Kidney epithelial cell (primary cell): ENCODE results near the gene HOXC12. TPM values are rescaled to one million over a fixed set of nuclear protein-coding genes. Genes with fewer than 3 reads are reported as not detected.

ENCODE experiments used
- DNase-seq: peaks from one replicate; pipeline ENCODE4 v3.0.0-alpha.2; 2010; ENCODE audit warnings: low read depth
- H3K27me3 ChIP-seq: 2 replicates; pipeline ENCODE4 v1.6.0; 2011; ENCODE audit warnings: low read length; ENCODE audit not compliant: control insufficient read depth, insufficient read depth
- H3K36me3 ChIP-seq: 2 replicates; pipeline ENCODE4 v1.5.1; 2011; ENCODE audit warnings: low read length; ENCODE audit not compliant: control insufficient read depth, insufficient read depth
- H3K4me3 ChIP-seq: 2 replicates; pipeline ENCODE4 v1.5.1; 2011; ENCODE audit warnings: low read depth, mild to moderate bottlenecking, control low read depth, low read length
- total RNA-seq: library from RNA; depleted of rRNA; stranded (reverse); fragments of >200 nt; gene quantifications from 2 replicates; pipeline ENCODE4 v1.2.3, GENCODE V29; 2015
- TF ChIP-seq, protein P1 (sequence below): IDR thresholded peaks from 2 replicates; pipeline ENCODE4 v1.5.1; 2011; ENCODE audit warnings: mild to moderate bottlenecking, moderate library complexity, low read length, control low read depth, inconsistent platforms; ENCODE audit not compliant: insufficient read depth, poor library complexity, severe bottlenecking

The HOXC12 gene
- total RNA-seq, 1 donor from 2014 or later, result not detected

DNA sequence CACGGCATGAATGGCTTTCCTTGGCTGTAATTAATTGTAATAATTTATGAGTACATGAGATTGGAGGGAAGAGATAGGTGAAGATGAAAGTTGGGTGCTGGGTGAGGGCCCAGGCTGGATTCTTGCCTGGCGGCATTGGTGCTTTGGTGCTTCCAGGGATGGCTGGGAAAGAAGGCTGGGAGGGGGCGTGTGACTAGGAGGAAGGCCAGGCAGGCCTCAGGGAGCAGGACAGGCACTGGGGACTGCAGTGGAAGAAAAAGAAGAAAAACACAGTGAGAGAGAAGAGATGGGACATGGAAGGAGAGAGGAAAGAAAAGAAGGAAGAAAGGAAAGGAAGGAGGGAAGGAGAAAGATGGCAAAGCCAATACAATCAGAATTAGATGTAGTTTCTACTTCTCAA lies 48.9 kb downstream of the HOXC12 start:
- H3K27me3 ChIP-seq, result peaks cover 23% of the 10 kb centered on the region
- no peak overlapping the region for H3K4me3 ChIP-seq
- H3K36me3 ChIP-seq, result no peaks in the 10 kb centered on the region
- no peak for DNase-seq
- TF ChIP-seq, protein P1, sequence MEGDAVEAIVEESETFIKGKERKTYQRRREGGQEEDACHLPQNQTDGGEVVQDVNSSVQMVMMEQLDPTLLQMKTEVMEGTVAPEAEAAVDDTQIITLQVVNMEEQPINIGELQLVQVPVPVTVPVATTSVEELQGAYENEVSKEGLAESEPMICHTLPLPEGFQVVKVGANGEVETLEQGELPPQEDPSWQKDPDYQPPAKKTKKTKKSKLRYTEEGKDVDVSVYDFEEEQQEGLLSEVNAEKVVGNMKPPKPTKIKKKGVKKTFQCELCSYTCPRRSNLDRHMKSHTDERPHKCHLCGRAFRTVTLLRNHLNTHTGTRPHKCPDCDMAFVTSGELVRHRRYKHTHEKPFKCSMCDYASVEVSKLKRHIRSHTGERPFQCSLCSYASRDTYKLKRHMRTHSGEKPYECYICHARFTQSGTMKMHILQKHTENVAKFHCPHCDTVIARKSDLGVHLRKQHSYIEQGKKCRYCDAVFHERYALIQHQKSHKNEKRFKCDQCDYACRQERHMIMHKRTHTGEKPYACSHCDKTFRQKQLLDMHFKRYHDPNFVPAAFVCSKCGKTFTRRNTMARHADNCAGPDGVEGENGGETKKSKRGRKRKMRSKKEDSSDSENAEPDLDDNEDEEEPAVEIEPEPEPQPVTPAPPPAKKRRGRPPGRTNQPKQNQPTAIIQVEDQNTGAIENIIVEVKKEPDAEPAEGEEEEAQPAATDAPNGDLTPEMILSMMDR, result no peak

DNA sequence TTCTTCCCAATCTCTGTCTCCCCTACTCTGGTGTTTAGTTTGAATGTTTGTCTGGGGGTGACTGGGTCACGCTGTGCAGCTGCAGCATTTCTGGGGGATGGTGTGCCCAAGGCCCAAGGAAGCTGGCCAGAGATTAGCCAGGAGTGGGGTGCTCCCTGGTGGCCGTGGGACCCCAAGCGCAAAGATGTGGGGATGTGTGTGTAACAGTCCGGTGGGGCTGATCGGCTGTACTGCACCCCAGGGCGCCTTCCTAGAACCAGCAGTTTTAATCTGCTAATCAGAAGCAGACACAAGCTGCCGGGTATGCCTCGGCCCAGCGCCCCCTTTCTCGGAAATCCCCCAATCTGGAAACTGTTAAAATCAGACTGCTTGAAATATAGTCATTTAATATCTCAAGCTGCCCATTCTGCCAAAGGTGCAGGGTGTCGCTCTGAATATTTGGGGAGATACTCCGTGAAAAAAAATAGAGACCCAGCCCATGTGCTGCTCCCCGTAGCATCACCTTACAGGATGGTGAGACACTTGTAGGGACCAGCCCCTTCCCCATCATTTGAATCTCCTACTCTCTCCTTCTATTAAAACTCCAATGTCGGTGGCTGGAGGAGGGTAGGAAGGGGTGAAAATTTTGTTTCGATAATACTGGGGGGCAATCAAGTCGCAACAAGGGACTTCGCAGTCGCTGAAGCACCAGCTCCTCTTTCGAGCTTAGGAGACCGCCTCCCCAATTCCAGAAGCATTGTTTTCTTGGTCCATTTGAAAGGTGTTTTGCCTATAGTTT lies 49.5 kb downstream of the HOXC12 start:
- DNase-seq, result no peak
- H3K27me3 ChIP-seq, result peaks cover 25% of the 10 kb centered on the region
- TF ChIP-seq, protein P1, result no peak
- H3K36me3 ChIP-seq, result no peaks in the 10 kb centered on the region
- no peak overlapping the region for H3K4me3 ChIP-seq

DNA sequence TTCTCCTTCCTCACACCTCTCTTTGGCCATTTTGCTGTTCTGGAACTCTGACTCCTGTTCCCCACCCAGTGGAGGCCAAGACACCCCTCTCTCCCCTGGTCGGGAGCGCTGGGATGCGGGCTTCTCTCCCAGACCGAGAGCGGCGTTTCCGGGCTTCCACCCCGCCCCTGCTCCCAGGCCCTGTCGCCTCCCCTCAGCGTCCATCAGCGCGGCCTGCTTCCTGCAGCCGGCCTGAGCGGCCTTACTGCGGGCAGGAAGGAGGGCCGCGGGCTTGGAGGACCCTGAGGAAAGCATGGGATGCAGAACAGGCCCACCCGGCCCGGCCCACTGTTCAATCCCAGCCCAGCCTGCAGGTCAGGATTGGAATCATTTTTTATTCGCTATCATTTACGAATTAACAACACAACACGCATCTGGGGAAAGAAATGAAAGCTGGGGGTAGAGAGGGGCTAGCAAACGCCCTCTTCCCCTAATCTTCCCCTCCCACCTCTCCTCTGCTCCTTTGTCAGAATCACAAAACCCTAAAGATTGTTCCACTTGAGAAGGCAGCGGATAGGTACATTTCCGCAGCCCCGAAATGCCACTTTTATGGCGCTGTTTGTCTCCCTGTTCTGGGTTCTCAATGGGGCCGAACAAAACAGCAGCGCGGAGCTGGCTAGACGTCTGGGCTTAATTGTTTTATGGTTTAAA lies 50.3 kb downstream of the HOXC12 start:
- H3K27me3 ChIP-seq, result peaks cover 23% of the 10 kb centered on the region
- H3K4me3 ChIP-seq, result peak overlapping the region; percentile 21

GRCh38 chr12:54005531-54005852 lies 50.8 kb downstream of the HOXC12 start:
- peaks cover 19% of the 10 kb centered on the region for H3K27me3 ChIP-seq
- DNase-seq, result no peak
- H3K4me3 ChIP-seq, result peak overlapping the region; percentile 21
- TF ChIP-seq, protein P1, result no peak
- H3K36me3 ChIP-seq, result no peaks in the 10 kb centered on the region

More for the DNA sequence above, 50.3 kb downstream of the HOXC12 start:
- DNase-seq, result no peak
- TF ChIP-seq, protein P1, result no peak
- H3K36me3 ChIP-seq, result no peaks in the 10 kb centered on the region

DNA sequence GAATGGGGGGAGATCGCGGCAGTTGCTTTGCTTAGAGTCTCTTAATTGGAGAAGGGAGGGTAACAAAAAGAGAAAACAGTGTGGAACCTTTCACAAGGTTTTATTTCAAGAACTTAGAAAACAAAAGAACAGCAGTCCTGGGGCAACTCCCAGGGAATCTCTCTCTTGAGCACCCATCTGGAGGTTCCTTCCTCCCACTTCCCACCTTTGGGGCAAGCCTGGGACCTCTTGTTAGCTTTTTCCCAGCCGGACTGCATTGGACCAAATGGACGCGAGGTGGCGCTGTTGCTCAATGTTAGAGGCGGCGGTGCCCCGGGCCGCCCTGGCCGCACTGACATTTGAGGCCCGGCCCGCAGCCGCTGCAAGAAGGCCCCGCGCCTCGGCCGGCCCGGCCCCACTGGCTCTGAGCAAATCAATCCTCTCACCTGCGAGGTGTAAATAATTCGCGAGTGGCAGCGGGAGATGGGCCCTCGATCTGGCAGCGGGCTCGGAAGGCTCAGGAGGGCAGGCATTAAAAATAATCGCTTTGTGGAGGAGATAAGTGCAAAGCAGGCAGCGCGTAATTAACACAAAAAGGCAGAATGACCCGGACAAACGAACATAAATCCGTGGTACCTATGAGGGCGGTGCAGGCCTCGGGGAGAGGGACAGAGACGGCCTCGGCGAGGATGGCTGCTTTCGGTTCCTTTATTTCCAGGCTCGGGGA lies 51.3 kb downstream of the HOXC12 start:
- H3K4me3 ChIP-seq, result peak overlapping the region; percentile 21
- DNase-seq, result no peak
- TF ChIP-seq, protein P1, result peak; percentile 78
- peaks cover 21% of the 10 kb centered on the region for H3K27me3 ChIP-seq
- H3K36me3 ChIP-seq, result no peaks in the 10 kb centered on the region
